ENCODE data around the gene CHST11.

Gene CHST11

DNA sequence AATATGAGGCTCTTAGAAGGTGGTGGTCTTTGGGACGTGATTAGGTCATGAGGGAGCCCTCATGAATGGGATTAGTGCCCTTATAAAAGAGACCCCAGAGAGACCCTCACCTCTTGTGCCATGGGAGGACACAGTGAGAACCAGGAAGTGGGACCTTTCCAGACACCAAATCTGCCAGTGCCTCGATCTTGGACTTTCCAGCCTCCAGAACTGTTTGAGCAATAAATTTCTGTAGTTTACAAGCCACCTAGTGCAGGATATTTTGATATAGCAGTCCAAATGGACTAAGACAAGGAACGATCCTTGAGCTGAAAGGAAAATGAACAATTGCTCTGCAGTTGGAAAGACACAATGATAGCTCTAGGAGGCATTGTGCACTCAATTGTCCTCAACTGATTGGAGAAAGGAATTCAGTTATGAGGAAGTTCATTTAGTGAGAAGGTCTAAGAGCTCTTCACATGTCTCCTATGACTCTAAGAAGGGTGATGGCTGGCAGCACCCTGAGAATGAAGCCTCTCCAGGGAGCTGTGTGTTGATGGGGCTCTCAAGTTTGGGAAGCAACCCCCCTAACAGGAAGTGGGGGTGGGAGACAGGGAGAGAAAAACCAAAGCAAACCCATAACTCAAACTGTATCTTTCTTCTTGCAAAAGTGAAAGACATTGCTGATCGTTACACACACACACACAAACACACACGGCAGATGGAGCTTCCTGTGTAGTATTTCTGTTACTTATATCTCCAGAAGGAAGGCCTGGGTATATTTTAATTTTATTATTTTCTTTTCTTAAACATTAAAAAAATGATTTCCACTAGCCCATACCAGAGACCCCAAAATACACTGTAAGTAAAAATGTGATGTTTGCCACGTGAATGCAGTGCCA lies 21.0 kb downstream of the CHST11 start:
- H3K9ac ChIP-seq (ENCODE audit: low read length) = no peak overlapping the region
- peak overlapping the region; percentile 40 for H3K4me2 ChIP-seq (ENCODE audit: low read depth, low read length, poor library complexity, severe bottlenecking)
- H3K9me2 ChIP-seq (replicated peaks; ENCODE audit: insufficient read depth, low read length) = no peaks in the 10 kb centered on the region
- TF ChIP-seq EZH2phosphoT487 (conservative IDR thresholded peaks at IDR 0.05; ENCODE audit: low read length) (no peak), CTCF (IDR thresholded peaks at IDR 0.05; ENCODE audit: insufficient read depth, low read length, poor library complexity, severe bottlenecking) (no peak)
- H3K27me3 ChIP-seq (ENCODE audit: low read length) = no peaks in the 10 kb centered on the region
- H2AFZ ChIP-seq (ENCODE audit: low read depth, low read length, severe bottlenecking) = no peak overlapping the region
- no peaks in the 10 kb centered on the region for H3K36me3 ChIP-seq (ENCODE audit: low read length)
- no peaks in the 10 kb centered on the region for H3F3A ChIP-seq (ENCODE audit: insufficient read depth)
- no peaks in the 10 kb centered on the region for H3K9me3 ChIP-seq (ENCODE audit: insufficient read depth, low read length)
- no peak overlapping the region for H3K27ac ChIP-seq (ENCODE audit: low read depth, low read length)
- H4K20me1 ChIP-seq (ENCODE audit: low read depth, low read length) = no peaks in the 10 kb centered on the region
- H3K4me3 ChIP-seq (ENCODE audit: insufficient read depth, low read length, poor library complexity, severe bottlenecking) = no peak overlapping the region
- no peaks in the 10 kb centered on the region for H3K79me2 ChIP-seq (ENCODE audit: insufficient read depth, low read length)

DNA sequence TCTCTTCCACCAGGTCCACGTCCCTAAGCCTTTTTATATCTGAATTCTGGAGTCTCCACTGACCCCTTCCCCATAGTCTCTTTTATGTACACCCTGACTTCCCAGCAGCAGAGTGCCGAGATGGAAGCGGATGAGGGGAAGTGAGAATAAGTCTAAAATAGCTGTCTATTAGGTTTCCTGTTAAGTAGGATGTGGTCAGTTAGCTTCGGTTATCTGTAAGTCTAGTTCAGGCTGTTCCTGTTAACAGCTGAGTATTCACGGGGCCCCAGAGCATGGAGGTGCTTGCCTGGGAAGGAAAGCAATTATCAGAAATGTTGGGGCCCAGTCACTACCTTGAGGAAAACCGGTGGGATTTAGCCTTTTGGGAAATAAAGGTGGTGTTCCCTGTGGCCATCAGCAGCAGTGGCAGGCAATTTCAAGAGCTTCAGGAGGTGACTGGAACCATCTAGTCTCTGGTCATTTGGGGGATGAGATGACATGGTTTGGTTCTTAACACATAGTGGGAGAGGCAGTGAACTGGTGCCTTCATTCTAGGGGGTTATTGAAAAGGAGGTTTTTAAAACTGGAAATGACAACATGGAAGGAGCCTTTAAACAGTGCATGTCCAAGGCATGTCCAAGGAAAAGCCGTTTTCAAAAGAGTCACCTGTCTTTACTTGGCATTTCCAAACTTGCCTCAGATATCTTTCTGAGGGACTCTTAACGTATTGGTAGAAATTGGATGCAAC lies 21.8 kb downstream of the CHST11 start:
- no peaks in the 10 kb centered on the region for H3K9me2 ChIP-seq (replicated peaks; ENCODE audit: insufficient read depth, low read length)
- peak overlapping the region; percentile 40 for H3K4me2 ChIP-seq (ENCODE audit: low read depth, low read length, poor library complexity, severe bottlenecking)
- H3K9ac ChIP-seq (ENCODE audit: low read length) = no peak overlapping the region
- no peaks in the 10 kb centered on the region for H3K9me3 ChIP-seq (ENCODE audit: insufficient read depth, low read length)
- TF ChIP-seq CTCF (IDR thresholded peaks at IDR 0.05; ENCODE audit: insufficient read depth, low read length, poor library complexity, severe bottlenecking) (no peak), EZH2phosphoT487 (conservative IDR thresholded peaks at IDR 0.05; ENCODE audit: low read length) (no peak)
- no peak overlapping the region for H2AFZ ChIP-seq (ENCODE audit: low read depth, low read length, severe bottlenecking)
- H3K4me3 ChIP-seq (ENCODE audit: insufficient read depth, low read length, poor library complexity, severe bottlenecking) = no peak overlapping the region
- H3K27me3 ChIP-seq (ENCODE audit: low read length) = no peaks in the 10 kb centered on the region
- no peaks in the 10 kb centered on the region for H3K36me3 ChIP-seq (ENCODE audit: low read length)
- H4K20me1 ChIP-seq (ENCODE audit: low read depth, low read length) = no peaks in the 10 kb centered on the region
- no peaks in the 10 kb centered on the region for H3K79me2 ChIP-seq (ENCODE audit: insufficient read depth, low read length)
- H3F3A ChIP-seq (ENCODE audit: insufficient read depth) = no peaks in the 10 kb centered on the region
- H3K27ac ChIP-seq (ENCODE audit: low read depth, low read length) = no peak overlapping the region

- no peaks in the 10 kb centered on the region for H4K20me1 ChIP-seq (ENCODE audit: low read depth, low read length)
- no peaks in the 10 kb centered on the region for H3K9me2 ChIP-seq (replicated peaks; ENCODE audit: insufficient read depth, low read length)
- no peak overlapping the region for H2AFZ ChIP-seq (ENCODE audit: low read depth, low read length, severe bottlenecking)
- H3K79me2 ChIP-seq (ENCODE audit: insufficient read depth, low read length) = no peaks in the 10 kb centered on the region
- H3K9ac ChIP-seq (ENCODE audit: low read length) = no peak overlapping the region
- H3K9me3 ChIP-seq (ENCODE audit: insufficient read depth, low read length) = no peaks in the 10 kb centered on the region
- H3K4me3 ChIP-seq (ENCODE audit: insufficient read depth, low read length, poor library complexity, severe bottlenecking) = no peak overlapping the region
- no peak overlapping the region for H3K4me2 ChIP-seq (ENCODE audit: low read depth, low read length, poor library complexity, severe bottlenecking)
- no peak for TF ChIP-seq EZH2phosphoT487 (conservative IDR thresholded peaks at IDR 0.05; ENCODE audit: low read length)
- TF ChIP-seq CTCF (IDR thresholded peaks at IDR 0.05; ENCODE audit: insufficient read depth, low read length, poor library complexity, severe bottlenecking) = no peak
- H3F3A ChIP-seq (ENCODE audit: insufficient read depth) = no peaks in the 10 kb centered on the region
- H3K36me3 ChIP-seq (ENCODE audit: low read length) = no peaks in the 10 kb centered on the region
- H3K27ac ChIP-seq (ENCODE audit: low read depth, low read length) = no peak overlapping the region
- H3K27me3 ChIP-seq (ENCODE audit: low read length) = no peaks in the 10 kb centered on the region
Observed at GRCh38 chr12:104479123-104479662, 22.4 kb downstream of the CHST11 start.
